Hepatocyte (in vitro differentiated cells): ENCODE results near the gene TMEM185B. TPM values are rescaled to one million over a fixed set of nuclear protein-coding genes. Genes with fewer than 3 reads are reported as not detected.

Experiments
- DNase-seq: peaks from one replicate; pipeline ENCODE4 v3.0.0-alpha.2; 2016; ENCODE audit warnings: low spot score
- H2AFZ ChIP-seq: fragments of 200-600 bp; sonication (generic); 2 replicates; pipeline ENCODE4 v1.6.0; 2016; ENCODE audit warnings: antibody characterized with exemption, mild to moderate bottlenecking
- H3K27ac ChIP-seq: fragments of 200-600 bp; sonication (generic); 2 replicates; pipeline ENCODE4 v1.5.1; 2016; ENCODE audit warnings: mild to moderate bottlenecking
- H3K27me3 ChIP-seq: fragments of 200-600 bp; sonication (generic); 2 replicates; pipeline ENCODE4 v1.6.1; 2016
- H3K36me3 ChIP-seq: fragments of 200-600 bp; sonication (generic); replicated peaks from 2 replicates; pipeline ENCODE4 v1.5.1; 2016; ENCODE audit warnings: low read depth; ENCODE audit not compliant: insufficient read depth
- H3K4me1 ChIP-seq: fragments of 200-600 bp; sonication (generic); 2 replicates; pipeline ENCODE4 v1.5.1; 2016; ENCODE audit warnings: mild to moderate bottlenecking, moderate library complexity; ENCODE audit not compliant: insufficient read depth
- H3K4me2 ChIP-seq: fragments of 200-600 bp; sonication (generic); 2 replicates; pipeline ENCODE4 v1.6.0; 2016
- H3K4me3 ChIP-seq: fragments of 200-600 bp; sonication (generic); 2 replicates; pipeline ENCODE4 v1.5.1; 2016; ENCODE audit warnings: mild to moderate bottlenecking
- H3K79me2 ChIP-seq: fragments of 200-600 bp; sonication (generic); 2 replicates; pipeline ENCODE4 v1.6.0; 2017; ENCODE audit warnings: mild to moderate bottlenecking
- H3K9me2 ChIP-seq: fragments of 200-600 bp; sonication (generic); replicated peaks from 2 replicates; pipeline ENCODE4 v1.6.0; 2017; ENCODE audit warnings: mild to moderate bottlenecking; ENCODE audit not compliant: insufficient read depth
- H3K9me3 ChIP-seq: fragments of 200-600 bp; sonication (generic); 2 replicates; pipeline ENCODE4 v1.5.1; 2016; ENCODE audit warnings: low read depth, mild to moderate bottlenecking
- H4K20me1 ChIP-seq: fragments of 200-600 bp; sonication (generic); 2 replicates; pipeline ENCODE4 v1.6.0; 2016; ENCODE audit warnings: mild to moderate bottlenecking; ENCODE audit not compliant: insufficient read depth, poor library complexity, severe bottlenecking
- EZH2 ChIP-seq: fragments of 200-600 bp; sonication (generic); IDR thresholded peaks from 2 replicates; pipeline ENCODE4 v1.6.1; 2016; ENCODE audit warnings: antibody characterized with exemption, mild to moderate bottlenecking, borderline replicate concordance
- EZH2phosphoT487 ChIP-seq: fragments of 200-600 bp; sonication (generic); IDR thresholded peaks from one replicate; pipeline ENCODE4 v1.6.1; 2018; ENCODE audit warnings: antibody characterized with exemption, mild to moderate bottlenecking, low read depth, moderate library complexity; ENCODE audit not compliant: unreplicated experiment, severe bottlenecking
- WGBS: methylation state at CpG from one replicate; pipeline ENCODE4 v1.1.6; 2016; ENCODE audit warnings: low lambda C conversion rate; ENCODE audit errors: missing lambda C conversion rate; 5-methylcytosine and 5-hydroxymethylcytosine counted together
- polyA plus RNA-seq: library from polyadenylated mRNA; unstranded; fragments of >200 nt; fragmentation: Nextera tagmentation; extraction: Ambion mirVana; gene quantifications from 2 replicates; pipeline ENCODE4 v1.2.1, GENCODE V29; 2016
- total RNA-seq: library from RNA; depleted of rRNA; stranded (reverse); fragments of >200 nt; gene quantifications from 2 replicates; pipeline ENCODE4 v1.2.3, GENCODE V29; 2014
- TF ChIP-seq, protein P1 (sequence below): fragments of 200-600 bp; sonication (generic); IDR thresholded peaks from 2 replicates; pipeline ENCODE4 v1.5.1; 2016; ENCODE audit warnings: antibody characterized with exemption, mild to moderate bottlenecking; ENCODE audit not compliant: poor library complexity

The TMEM185B gene
- total and polyA plus RNA-seq, 2 experiments from 2014 or later = 24.0 to 26.2 TPM

DNA sequence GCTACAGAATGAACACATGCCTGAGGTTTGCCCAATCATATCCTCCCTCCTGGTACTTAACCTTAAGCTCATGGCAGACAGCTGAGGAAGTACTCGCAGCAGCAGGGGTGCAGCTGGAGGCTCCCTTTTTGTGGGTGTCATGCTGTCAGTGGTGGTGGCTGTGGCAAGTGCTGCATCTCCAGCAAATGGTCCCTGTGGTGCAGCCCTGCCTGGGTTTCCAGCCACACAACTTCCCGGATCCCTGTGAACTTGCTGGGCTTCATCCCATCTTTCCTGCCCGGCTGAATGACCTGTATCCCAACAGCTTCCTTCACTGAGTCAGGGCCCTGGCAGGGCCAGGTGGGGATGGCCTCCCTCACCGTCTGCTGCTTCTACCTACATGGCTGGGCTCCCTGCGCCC, 5.0 kb downstream of the TMEM185B start:
- Histone ChIP-seq H3K9me2 (no peaks in the 10 kb centered on the region), H3K27me3 (no peaks in the 10 kb centered on the region), H4K20me1 (no peaks in the 10 kb centered on the region), H3K4me2 (no peak overlapping the region), H3K27ac (no peak overlapping the region), H3K4me3 (no peak overlapping the region), H3K4me1 (peaks cover 13% of the 10 kb centered on the region), H3K36me3 (no peaks in the 10 kb centered on the region), H3K9me3 (peaks cover 4% of the 10 kb centered on the region), H3K79me2 (peaks cover 22% of the 10 kb centered on the region), H2AFZ (no peak overlapping the region)
- 94% methylated on average over 5 of the region's 5 CpGs for WGBS
- TF ChIP-seq, protein P1, sequence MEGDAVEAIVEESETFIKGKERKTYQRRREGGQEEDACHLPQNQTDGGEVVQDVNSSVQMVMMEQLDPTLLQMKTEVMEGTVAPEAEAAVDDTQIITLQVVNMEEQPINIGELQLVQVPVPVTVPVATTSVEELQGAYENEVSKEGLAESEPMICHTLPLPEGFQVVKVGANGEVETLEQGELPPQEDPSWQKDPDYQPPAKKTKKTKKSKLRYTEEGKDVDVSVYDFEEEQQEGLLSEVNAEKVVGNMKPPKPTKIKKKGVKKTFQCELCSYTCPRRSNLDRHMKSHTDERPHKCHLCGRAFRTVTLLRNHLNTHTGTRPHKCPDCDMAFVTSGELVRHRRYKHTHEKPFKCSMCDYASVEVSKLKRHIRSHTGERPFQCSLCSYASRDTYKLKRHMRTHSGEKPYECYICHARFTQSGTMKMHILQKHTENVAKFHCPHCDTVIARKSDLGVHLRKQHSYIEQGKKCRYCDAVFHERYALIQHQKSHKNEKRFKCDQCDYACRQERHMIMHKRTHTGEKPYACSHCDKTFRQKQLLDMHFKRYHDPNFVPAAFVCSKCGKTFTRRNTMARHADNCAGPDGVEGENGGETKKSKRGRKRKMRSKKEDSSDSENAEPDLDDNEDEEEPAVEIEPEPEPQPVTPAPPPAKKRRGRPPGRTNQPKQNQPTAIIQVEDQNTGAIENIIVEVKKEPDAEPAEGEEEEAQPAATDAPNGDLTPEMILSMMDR = no peak
- TF ChIP-seq EZH2 = no peak
- TF ChIP-seq EZH2phosphoT487 = no peak
- no peak for DNase-seq

DNA sequence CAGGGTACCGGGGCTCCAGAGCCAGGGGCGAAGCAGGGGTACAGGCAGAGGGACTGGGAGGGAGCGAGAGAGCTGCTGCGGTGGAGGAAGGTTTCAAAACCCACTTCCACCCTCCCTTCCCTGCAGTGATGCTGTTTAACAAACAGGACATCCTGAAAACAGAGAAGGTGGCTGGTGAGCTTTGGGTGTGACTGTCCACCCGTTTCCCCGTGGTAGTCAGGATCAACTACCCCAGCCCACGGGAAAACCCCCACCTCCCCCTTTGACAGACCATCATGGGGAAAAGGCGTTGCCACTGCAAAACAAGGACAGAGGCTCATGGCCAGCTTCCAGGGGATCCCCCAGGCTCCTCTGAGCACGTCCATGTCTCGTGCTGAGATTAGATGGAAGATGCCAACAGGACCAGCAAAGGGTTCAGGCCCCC, 12.9 kb downstream of the TMEM185B start:
- H3K79me2 ChIP-seq = no peaks in the 10 kb centered on the region
- no peak overlapping the region for H3K4me3 ChIP-seq
- H3K4me2 ChIP-seq = no peak overlapping the region
- no peak for DNase-seq
- WGBS = 84% methylated on average over 10 of the region's 10 CpGs
- H3K36me3 ChIP-seq = no peaks in the 10 kb centered on the region
- no peaks in the 10 kb centered on the region for H3K27me3 ChIP-seq
- H2AFZ ChIP-seq = no peak overlapping the region
- TF ChIP-seq, protein P1 = no peak
- no peak for TF ChIP-seq EZH2phosphoT487
- TF ChIP-seq EZH2 = no peak
- H3K9me3 ChIP-seq = no peaks in the 10 kb centered on the region
- no peak overlapping the region for H3K27ac ChIP-seq
- H4K20me1 ChIP-seq = no peaks in the 10 kb centered on the region
- no peaks in the 10 kb centered on the region for H3K9me2 ChIP-seq
- no peaks in the 10 kb centered on the region for H3K4me1 ChIP-seq

DNA sequence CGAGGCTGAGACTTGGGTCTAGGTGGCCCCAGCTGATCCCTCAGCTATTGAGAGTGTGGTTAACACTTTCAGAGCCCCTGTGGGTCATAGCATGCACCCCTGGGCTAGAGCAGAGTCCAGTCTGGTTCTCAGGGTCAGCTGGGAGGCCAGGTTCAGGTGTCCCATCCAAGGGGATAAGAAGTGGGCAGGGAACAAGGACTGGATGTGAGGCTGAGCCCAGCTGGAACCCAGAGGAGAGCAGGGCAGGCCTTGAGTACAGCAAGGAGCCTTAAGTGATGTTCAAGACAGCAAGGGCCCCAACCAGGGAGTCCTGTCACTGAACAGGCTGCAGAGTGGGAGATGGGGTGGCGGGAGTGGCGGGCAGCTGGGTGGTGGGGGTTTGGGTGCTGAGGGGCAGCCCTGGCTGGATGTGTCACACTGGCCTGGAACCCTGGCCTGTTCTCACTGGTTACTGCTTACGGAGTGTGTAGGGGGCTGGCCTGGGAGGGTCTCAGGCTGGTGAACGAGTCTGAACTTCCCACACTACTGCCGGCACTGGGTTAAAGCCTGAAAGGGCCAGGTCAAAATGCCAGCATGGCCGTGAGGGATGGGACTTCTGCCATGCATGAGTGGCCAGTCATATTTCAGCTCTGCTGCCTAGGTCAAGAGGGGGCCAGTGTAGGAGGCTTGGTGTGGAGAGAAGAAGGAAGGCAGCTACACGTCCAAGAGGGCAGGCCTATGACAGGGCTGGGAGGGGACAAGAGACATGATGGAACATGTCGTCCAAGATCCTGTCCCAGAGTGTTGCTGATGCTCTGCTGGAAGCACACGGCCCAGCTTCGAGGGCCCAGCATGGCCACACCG, 13.6 kb downstream of the TMEM185B start:
- no peaks in the 10 kb centered on the region for H3K4me1 ChIP-seq
- no peaks in the 10 kb centered on the region for H3K36me3 ChIP-seq
- H4K20me1 ChIP-seq = no peaks in the 10 kb centered on the region
- no peaks in the 10 kb centered on the region for H3K79me2 ChIP-seq
- 90% methylated on average over 12 of the region's 12 CpGs for WGBS
- H2AFZ ChIP-seq = no peak overlapping the region
- no peak for DNase-seq
- no peaks in the 10 kb centered on the region for H3K9me3 ChIP-seq
- TF ChIP-seq, protein P1 = no peak
- TF ChIP-seq EZH2phosphoT487 (no peak), EZH2 (no peak)
- no peak overlapping the region for H3K4me2 ChIP-seq
- H3K4me3 ChIP-seq = no peak overlapping the region
- H3K9me2 ChIP-seq = no peaks in the 10 kb centered on the region
- no peak overlapping the region for H3K27ac ChIP-seq
- no peaks in the 10 kb centered on the region for H3K27me3 ChIP-seq
